K562 (cell line): ENCODE results near the gene PTP4A2. TPM values are rescaled to one million over a fixed set of nuclear protein-coding genes. Genes with fewer than 3 reads are reported as not detected.

Experiments
- ATAC-seq: fragments of 200-7000 bp; cut with Tn5 transposase; 3 replicates; pipeline ENCODE4 v1.9.1; 2020; ENCODE audit warnings: moderate library complexity
- BruUV-seq: library from RNA; stranded (reverse); fragments of 400-500 nt; replicated peaks from 2 replicates; lab custom pipeline; 2021; lab: Mats Ljungman, UMichigan
- CTCF ChIA-PET: fragments of 300-600 bp; formaldehyde crosslinking; extraction: SDS; loops from one replicate; lab custom pipeline; 2021; ENCODE audit warnings: low intra/inter-chr PET ratio; lab: Yijun Ruan, JAX
- POLR2A ChIA-PET: fragments of 300-600, 350-650 bp; sonication (Branson Sonifier 250); formaldehyde crosslinking; extraction: SDS; loops from one replicate; lab custom pipeline; 2021; ENCODE audit warnings: antibody characterized with exemption, inconsistent platforms; lab: Yijun Ruan, JAX
- DNase-seq, 4 experiments: peaks; one replicate each; pipeline versions ENCODE4 v3.0.0 to v3.0.0-alpha.2; 2011 to 2018; ENCODE audit warnings: low spot score in 3 of 4, mixed read lengths in 3 of 4; ENCODE audit errors: extremely low read depth in 1 of 4
- FAIRE-seq: peaks from 2 replicates; lab custom pipeline; 2011; peaks lifted over from hg19 to GRCh38; lab: Jason Lieb, UNC
- H2AFZ ChIP-seq: 2 replicates; pipeline ENCODE4 v1.6.0; 2011; ENCODE audit warnings: low read depth, low read length, control low read depth, inconsistent platforms
- H3K27ac ChIP-seq: fragments of 200-600 bp; 3 replicates; pipeline ENCODE4 v1.8.0; 2011; ENCODE audit warnings: low read depth, mild to moderate bottlenecking, control low read depth, inconsistent platforms, low read length, moderate library complexity, mixed read lengths; ENCODE audit errors: extremely low read depth
- H3K27me3 ChIP-seq, 2 experiments: fragments of 300-600 bp in 1 of 2; 2 replicates in 1 of 2; 3 replicates in 1 of 2; pipeline versions ENCODE4 v1.6.0 to v1.8.0; 2011; ENCODE audit warnings: inconsistent platforms in 2 of 2, low read length in 2 of 2, mild to moderate bottlenecking in 1 of 2, mixed read lengths in 1 of 2, moderate library complexity in 1 of 2; ENCODE audit not compliant: control insufficient read depth in 2 of 2, insufficient read depth in 2 of 2
- H3K36me3 ChIP-seq: fragments of 300-600 bp; 3 replicates; pipeline ENCODE4 v1.8.0; 2011; ENCODE audit warnings: mild to moderate bottlenecking, low read length, inconsistent platforms; ENCODE audit not compliant: control insufficient read depth, insufficient read depth
- H3K4me1 ChIP-seq, 2 experiments: fragments of 200-600 bp in 1 of 2; replicated peaks in 1 of 2; 2 replicates in 1 of 2; 3 replicates in 1 of 2; pipeline versions ENCODE4 v1.5.1 to v1.8.0; 2011; ENCODE audit warnings: inconsistent platforms in 2 of 2, low read length in 2 of 2, mild to moderate bottlenecking in 1 of 2, mixed read lengths in 1 of 2, moderate library complexity in 1 of 2; ENCODE audit not compliant: control insufficient read depth in 2 of 2, insufficient read depth in 2 of 2
- H3K4me2 ChIP-seq: 2 replicates; pipeline ENCODE4 v1.6.1; 2011; ENCODE audit warnings: low read length, control low read depth, inconsistent platforms, mixed read lengths; ENCODE audit not compliant: insufficient read depth
- H3K4me3 ChIP-seq: fragments of 200-600 bp; sonication (generic), shearing (Covaris generic); 2 replicates; pipeline ENCODE4 v1.5.1; 2016; ENCODE audit warnings: control low read depth, inconsistent platforms
- H3K79me2 ChIP-seq: fragments of 200-600 bp; 3 replicates; pipeline ENCODE4 v1.8.0; 2011; ENCODE audit warnings: low read length, inconsistent platforms; ENCODE audit not compliant: control insufficient read depth, insufficient read depth
- H3K9ac ChIP-seq, 2 experiments: 2 replicates each; pipeline versions ENCODE4 v1.6.0 to v1.6.1; 2011; ENCODE audit warnings: low read depth in 2 of 2, low read length in 2 of 2, control low read depth in 1 of 2, inconsistent platforms in 1 of 2, mild to moderate bottlenecking in 1 of 2, mixed read lengths in 1 of 2; ENCODE audit not compliant: insufficient read depth in 1 of 2
- H3K9me1 ChIP-seq: one replicate; pipeline ENCODE4 v1.6.0; 2011; ENCODE audit warnings: inconsistent platforms, mild to moderate bottlenecking, low read length, moderate library complexity; ENCODE audit not compliant: control insufficient read depth, insufficient read depth
- H3K9me3 ChIP-seq: replicated peaks from 2 replicates; pipeline ENCODE4 v1.5.1; 2011; ENCODE audit warnings: low read depth, low read length, inconsistent platforms; ENCODE audit not compliant: control insufficient read depth, insufficient read depth
- H4K20me1 ChIP-seq: replicated peaks from 2 replicates; pipeline ENCODE4 v1.6.1; 2011; ENCODE audit warnings: low read length, inconsistent platforms, mixed read lengths; ENCODE audit not compliant: control insufficient read depth, insufficient read depth
- CREBBP ChIP-seq: IDR thresholded peaks from one replicate; pipeline ENCODE4 v1.6.1; 2012; ENCODE audit warnings: low read depth, mild to moderate bottlenecking, control low read depth, inconsistent platforms, low read length
- HNRNPH1 ChIP-seq: fragments of 200-400 bp; formaldehyde crosslinking; optimal IDR thresholded peaks from 2 replicates; pipeline ENCODE3; 2017; ENCODE audit warnings: low read depth, mild to moderate bottlenecking, low read length, moderate library complexity
- MBD2 ChIP-seq: sonication (generic); IDR thresholded peaks from 2 replicates; pipeline ENCODE4 v1.6.1; 2016; ENCODE audit warnings: low read depth, borderline replicate concordance
- MEIS2 ChIP-seq: fragments of 450-650 bp; IDR thresholded peaks from 2 replicates; pipeline ENCODE4 v1.6.1; 2014; ENCODE audit warnings: mild to moderate bottlenecking; ENCODE audit not compliant: partially characterized antibody
- PPARD ChIP-seq: fragments of 250-450 bp; sonication (Bioruptor Pico); IDR thresholded peaks from 2 replicates; pipeline ENCODE4 v1.8.0; 2022; ENCODE audit warnings: inconsistent platforms, mild to moderate bottlenecking, moderate library complexity
- RBM25 ChIP-seq: fragments of 200-400 bp; formaldehyde crosslinking; IDR thresholded peaks from 2 replicates; pipeline ENCODE4 v1.6.1; 2018; ENCODE audit warnings: low read length, low read depth, moderate library complexity; ENCODE audit not compliant: severe bottlenecking
- ZC3H8 ChIP-seq: fragments of 450-650 bp; IDR thresholded peaks from 2 replicates; pipeline ENCODE4 v1.6.1; 2017
- ZNF165 ChIP-seq: fragments of 250-450 bp; sonication (Bioruptor Pico); IDR thresholded peaks from 2 replicates; pipeline ENCODE4 v1.4.0; 2020; ENCODE audit warnings: borderline replicate concordance
- ZNF197 ChIP-seq: fragments of 200-800 bp; sonication (Bioruptor generic); IDR thresholded peaks from 2 replicates; pipeline ENCODE4 v1.6.1; 2016; ENCODE audit warnings: low read depth, missing genetic modification characterization, missing compliant biosample characterization
- WGBS: fragments of 100-300 bp; shearing (Covaris generic); methylation state at CpG from one replicate; pipeline ENCODE4 v1.1.6; 2016; ENCODE audit warnings: low coverage, mixed read lengths; ENCODE audit not compliant: insufficient coverage; ENCODE audit errors: missing lambda C conversion rate; 5-methylcytosine and 5-hydroxymethylcytosine counted together
- in situ Hi-C: fragments of 300-500 bp; cut with MboI; formaldehyde crosslinking; loops from 4 replicates; pipeline ENCODE4 v1.15.0; 2018; ENCODE audit warnings: inconsistent platforms, mixed read lengths
- intact Hi-C: fragments of 100-400 bp; cut with micrococcal nuclease; formaldehyde crosslinking; loops from 2 replicates; pipeline ENCODE4 v1.14.2; 2022
- polyA plus RNA-seq, 8 experiments: library from polyadenylated mRNA; depleted of rRNA in 4 of 8; stranded (reverse) in 5 of 8; unstranded in 3 of 8; fragments of >200 nt; fragmentation: Nextera tagmentation in 2 of 8; fragmentation: Illumina TruSeq in 1 of 8; extraction: Ambion mirVana in 2 of 8; extraction: Trizol in 1 of 8; gene quantifications; 2 replicates each; pipeline versions ENCODE4 v1.2.1 to v1.2.3, GENCODE V29; 2011 to 2014; ENCODE audit warnings: inconsistent platforms in 1 of 8, missing spikeins in 1 of 8
- total RNA-seq, 7 experiments: library from RNA; depleted of rRNA in 6 of 7; stranded (reverse); fragments of >200 nt in 6 of 7; fragmentation: Illumina TruSeq in 2 of 7; extraction: Trizol in 2 of 7; gene quantifications; 2 replicates each; pipeline versions ENCODE4 v1.2.1 to v1.2.3, GENCODE V29; 2011 to 2021; ENCODE audit warnings: low replicate concordance in 1 of 7
- TF ChIP-seq, protein P1 (sequence below): fragments of 450-650 bp; formaldehyde crosslinking; IDR thresholded peaks from 2 replicates; pipeline ENCODE4 v1.4.0; 2022; ENCODE audit warnings: mild to moderate bottlenecking, moderate library complexity
- TF ChIP-seq, protein P2 (sequence below): fragments of 450-650 bp; IDR thresholded peaks from 2 replicates; pipeline ENCODE4 v1.6.1; 2016

PTP4A2 gene
- total and polyA plus RNA-seq, 9 of the 15 experiments (the other 6 are each of a cell fraction or from before 2014, with no cell fraction given): 197 to 870 (median 480) TPM

DNA sequence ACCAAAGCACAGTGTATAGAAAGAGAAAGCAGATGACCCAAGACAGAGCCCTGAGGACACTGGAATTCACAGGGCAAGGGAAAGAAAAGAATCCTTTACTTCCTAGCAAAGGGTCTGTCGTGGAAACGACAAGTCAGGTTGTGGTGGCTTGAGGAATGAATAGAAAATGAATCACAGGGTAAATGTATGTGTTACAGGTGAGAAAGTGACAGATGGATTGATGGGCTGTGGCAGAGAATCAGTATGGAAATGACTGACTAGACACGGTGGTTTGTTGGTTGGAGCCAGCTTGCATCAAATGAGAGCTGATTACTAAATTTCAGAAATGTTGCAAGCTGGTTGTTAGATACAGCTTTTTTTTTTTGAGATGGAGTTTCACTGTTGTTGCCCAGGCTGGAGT lies 46.9 kb downstream of the PTP4A2 start:
- no TSS peak for BruUV-seq
- CTCF ChIA-PET: no interaction called here
- Histone ChIP-seq H3K27ac (no peak overlapping the region), H3K9ac (no peak overlapping the region), H3K9me1 (no peaks in the 10 kb centered on the region), H3K27me3 (no peaks in the 10 kb centered on the region), H3K9me3 (peaks cover 4% of the 10 kb centered on the region; the same call in 1 of the 2 replicates), H2AFZ (no peak overlapping the region), H3K79me2 (no peaks in the 10 kb centered on the region), H3K4me3 (no peak overlapping the region), H3K4me2 (no peak overlapping the region), H3K36me3 (peaks cover 3% of the 10 kb centered on the region; the same call in 1 of the 3 replicates), H4K20me1 (no peaks in the 10 kb centered on the region)
- POLR2A ChIA-PET: interaction anchor here (0.6 to 1.5 kb wide), 3 partner anchors 16 to 1881 kb away, joined by 3 read pairs; no protein-coding TSS in a partner anchor
- 41% methylated on average over 3 of the region's 3 CpGs for WGBS
- intact Hi-C loops (no loop called here), in situ Hi-C loops (no loop called here)
- no peak for FAIRE-seq
- no peak for ATAC-seq
- TF ChIP-seq ZC3H8: no peak
- TF ChIP-seq MBD2: no peak
- no peak for TF ChIP-seq ZNF165 (CRISPR knock-in tag)
- no peak for TF ChIP-seq CREBBP
- peak; percentile 13 for TF ChIP-seq MEIS2
- TF ChIP-seq RBM25: no peak
- TF ChIP-seq HNRNPH1: no peak
- TF ChIP-seq ZNF197 (CRISPR knock-in tag): no peak
- TF ChIP-seq, protein P1, sequence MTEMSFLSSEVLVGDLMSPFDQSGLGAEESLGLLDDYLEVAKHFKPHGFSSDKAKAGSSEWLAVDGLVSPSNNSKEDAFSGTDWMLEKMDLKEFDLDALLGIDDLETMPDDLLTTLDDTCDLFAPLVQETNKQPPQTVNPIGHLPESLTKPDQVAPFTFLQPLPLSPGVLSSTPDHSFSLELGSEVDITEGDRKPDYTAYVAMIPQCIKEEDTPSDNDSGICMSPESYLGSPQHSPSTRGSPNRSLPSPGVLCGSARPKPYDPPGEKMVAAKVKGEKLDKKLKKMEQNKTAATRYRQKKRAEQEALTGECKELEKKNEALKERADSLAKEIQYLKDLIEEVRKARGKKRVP (CRISPR knock-in tag): no peak
- TF ChIP-seq PPARD (CRISPR knock-in tag): no peak
- TF ChIP-seq, protein P2, sequence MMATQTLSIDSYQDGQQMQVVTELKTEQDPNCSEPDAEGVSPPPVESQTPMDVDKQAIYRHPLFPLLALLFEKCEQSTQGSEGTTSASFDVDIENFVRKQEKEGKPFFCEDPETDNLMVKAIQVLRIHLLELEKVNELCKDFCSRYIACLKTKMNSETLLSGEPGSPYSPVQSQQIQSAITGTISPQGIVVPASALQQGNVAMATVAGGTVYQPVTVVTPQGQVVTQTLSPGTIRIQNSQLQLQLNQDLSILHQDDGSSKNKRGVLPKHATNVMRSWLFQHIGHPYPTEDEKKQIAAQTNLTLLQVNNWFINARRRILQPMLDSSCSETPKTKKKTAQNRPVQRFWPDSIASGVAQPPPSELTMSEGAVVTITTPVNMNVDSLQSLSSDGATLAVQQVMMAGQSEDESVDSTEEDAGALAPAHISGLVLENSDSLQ: 0 out of 2 replicates have a peak, but pooled peaks have one; percentile 23
- TF ChIP-seq, all 486 proteins: peak for 2
- H3K4me1 ChIP-seq: peaks cover 5 to 11% of the 10 kb centered on the region in 2 experiments; a peak in 4 of 5 replicates
- DNase-seq: no peak
